Activated CD4-positive, alpha-beta T cell treated with anti-CD3 and anti-CD28 coated beads, Interleukin-2, Interleukin-6, amounts not matched to agents 100 ng/mL and 50 ng/mL, durations not matched to agents 16 hours and 8 hours (primary cell): ENCODE data around the gene TEX48.

Experiments
- DNase-seq: peaks from one replicate; pipeline ENCODE4 v3.0.0-alpha.2; 2020

Gene TEX48

DNA sequence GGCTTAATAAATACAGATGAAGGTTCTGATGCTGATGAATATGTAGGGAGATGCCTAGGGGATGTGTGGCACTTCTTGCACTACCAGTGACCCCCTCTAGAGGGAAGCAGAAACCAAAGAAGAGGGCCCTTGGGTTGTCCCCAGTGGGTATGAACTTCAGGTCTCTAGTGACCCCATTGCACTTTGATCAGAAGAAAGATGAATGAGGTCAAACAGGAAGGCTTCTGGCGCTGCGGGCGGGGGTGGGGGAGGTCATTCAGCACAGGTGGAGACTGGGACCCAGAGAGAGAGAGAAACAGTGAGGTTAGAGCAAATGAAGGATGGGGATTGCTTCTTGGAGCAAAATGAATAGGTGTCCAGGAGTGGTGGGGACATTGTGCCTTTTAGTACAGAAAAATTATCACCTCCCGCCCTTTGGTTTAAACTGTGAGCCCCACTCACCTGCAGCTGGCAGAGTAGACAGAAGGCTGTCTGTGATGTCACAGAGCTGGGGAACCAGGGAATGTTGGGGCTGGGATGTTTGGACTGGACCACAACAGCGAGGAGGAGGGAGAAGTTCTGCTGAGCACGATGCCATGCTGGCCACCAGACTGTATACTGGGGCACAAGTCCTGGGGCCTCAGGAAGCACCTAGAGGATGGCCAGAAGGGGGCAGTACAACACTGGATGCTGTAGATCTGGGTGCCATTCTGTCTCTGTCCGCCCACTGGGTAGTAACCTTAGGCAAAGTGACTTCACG is at the start of gene TEX48:
TEX48 (minus strand) TSS at position 599 of the 739 bp plus-strand sequence. CDS start 10,469 bp downstream, outside the sequence.
- peak; percentile 89 for DNase-seq

GRCh38 chr9:114731701-114732100 is 49.7 kb upstream of the TEX48 start:
- DNase-seq: no peak

DNA sequence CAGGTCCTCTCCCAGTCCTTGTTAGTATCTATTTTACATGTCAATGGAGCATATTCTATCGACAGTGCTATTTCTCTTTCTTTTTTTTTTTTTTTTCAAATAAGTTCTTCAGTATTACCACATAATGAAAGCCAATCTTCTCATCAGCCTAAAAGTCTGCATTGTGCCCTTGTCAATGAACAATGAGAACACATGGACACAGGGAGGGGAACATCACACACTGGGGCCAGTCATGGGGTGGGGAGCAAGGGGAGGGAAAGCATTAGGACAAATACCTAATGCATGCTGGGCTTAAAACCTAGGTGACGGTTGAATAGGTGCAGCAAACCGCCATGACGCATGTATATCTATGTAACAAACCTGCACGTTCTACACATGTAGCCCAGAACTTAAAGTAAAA is 47.7 kb upstream of the TEX48 start:
- DNase-seq: no peak

DNA sequence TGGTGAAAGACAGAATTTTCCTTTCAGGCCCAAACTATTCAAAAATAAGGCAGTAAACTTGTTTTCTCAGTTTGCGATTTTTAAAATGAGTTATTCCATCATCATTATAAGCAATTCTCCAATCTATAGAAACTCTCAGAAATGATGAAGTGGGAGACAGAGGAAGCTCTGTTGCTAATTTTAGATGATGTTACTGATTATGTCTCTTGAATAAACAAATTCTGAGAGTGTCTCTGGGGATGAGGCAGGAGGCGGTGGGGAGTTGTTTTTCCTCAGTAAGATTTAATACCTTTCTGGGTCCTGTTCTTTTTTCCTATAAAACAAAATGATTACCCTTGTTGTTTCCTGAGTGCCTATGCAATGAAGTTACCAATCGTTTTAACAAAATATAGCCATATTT is 43.9 kb upstream of the TEX48 start:
- DNase-seq: no peak

- no peak for DNase-seq
Observed at GRCh38 chr9:114724744-114725143, 42.8 kb upstream of the TEX48 start.

GRCh38 chr9:114723931-114724330 is 41.9 kb upstream of the TEX48 start:
- no peak for DNase-seq

- DNase-seq: no peak
Observed at GRCh38 chr9:114722937-114723620, 41.1 kb upstream of the TEX48 start.

DNA sequence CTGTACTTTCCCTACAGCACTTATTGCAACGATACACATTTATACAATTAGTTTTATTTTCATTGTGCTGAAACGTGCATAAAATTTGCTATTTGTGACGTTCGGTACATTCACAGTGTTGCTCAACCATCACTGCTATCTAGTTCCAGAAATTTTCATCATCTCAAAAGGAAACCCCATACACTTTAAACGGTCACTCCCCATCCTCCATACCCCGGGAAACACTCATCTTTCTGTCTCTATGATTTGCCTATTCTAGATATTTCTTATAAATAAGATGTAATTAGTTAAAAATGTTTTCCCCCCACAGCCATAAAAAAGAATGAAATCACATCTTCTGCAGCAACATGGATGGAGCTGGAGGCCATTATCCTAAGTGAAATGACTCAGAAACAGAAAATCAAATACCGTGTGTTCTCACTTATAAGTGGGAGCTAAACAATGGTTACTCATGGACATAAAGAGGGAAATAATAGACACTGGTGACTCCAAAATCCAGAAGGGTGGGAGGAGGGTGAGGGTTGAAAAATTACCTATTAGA is 40.2 kb upstream of the TEX48 start:
- no peak for DNase-seq

- DNase-seq: no peak
Observed at GRCh38 chr9:114721491-114722079, 39.6 kb upstream of the TEX48 start.

GRCh38 chr9:114720086-114720676 is 38.2 kb upstream of the TEX48 start:
- DNase-seq: no peak

GRCh38 chr9:114719290-114719689 is 37.3 kb upstream of the TEX48 start:
- no peak for DNase-seq

DNA sequence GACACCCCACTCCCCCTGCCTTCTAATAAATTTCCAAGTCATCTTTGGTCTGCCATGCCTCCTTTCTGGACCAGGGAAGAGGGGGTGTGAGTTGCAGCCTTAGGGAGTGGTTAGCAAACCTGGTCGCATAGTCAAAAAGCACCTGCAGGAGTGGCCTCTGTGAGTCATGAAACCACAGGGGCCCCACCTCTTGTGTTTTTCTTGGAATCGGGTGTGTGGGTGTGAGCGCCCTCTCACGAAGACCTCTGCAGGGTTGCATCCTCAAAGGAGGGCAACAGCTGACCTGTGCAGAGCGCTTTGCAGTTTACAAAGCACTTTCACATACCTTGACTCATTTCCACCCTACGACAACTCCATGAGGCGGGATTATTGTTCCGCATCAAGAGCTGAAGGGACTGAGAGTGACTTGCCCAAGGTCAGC is 36.8 kb upstream of the TEX48 start:
- DNase-seq: peak; percentile 98

- DNase-seq: no peak
Observed at GRCh38 chr9:114717908-114718486, 36.0 kb upstream of the TEX48 start.

DNA sequence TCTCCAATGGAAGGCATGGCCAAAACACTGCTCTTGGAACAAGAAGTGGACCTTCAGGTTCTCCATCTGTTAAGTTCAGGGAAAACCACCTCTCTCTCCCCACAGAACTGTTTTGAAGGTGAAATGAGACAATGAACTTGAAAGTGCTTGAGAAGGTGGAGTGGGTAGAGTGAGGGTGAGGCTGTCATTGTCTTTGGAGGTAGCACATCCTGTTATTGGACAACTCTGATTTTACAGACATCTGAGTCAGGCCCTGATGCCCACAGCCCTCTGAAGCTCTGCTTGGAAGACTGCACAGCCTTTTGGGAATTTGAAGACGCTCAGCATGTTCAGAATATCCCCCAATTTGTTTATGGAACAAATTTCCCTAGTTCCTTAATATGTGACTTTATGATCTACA is 27.6 kb upstream of the TEX48 start:
- DNase-seq: peak; percentile 21

- DNase-seq: peak; percentile 27
Observed at GRCh38 chr9:114706711-114707110, 24.7 kb upstream of the TEX48 start.

- no peak for DNase-seq
Observed at GRCh38 chr9:114701988-114702387, 20.0 kb upstream of the TEX48 start.

DNA sequence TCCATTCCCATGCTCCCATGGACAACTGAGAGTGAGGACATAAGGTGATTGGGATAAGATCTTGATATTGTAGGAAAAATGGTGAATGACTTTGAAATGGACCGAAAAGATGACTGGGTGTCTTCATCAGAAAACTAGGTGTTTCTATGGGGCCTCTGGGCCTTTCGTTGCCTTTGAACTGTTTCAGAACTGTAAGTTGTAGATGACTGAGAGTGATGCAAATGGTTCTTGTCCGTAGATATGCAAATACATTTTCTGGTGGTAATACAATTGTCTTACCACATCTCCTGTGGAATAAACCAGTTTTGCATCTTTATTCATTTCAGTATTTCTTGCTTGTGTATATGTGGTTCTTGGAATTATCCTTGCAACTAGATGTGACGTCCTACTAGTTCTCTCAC is 16.0 kb upstream of the TEX48 start:
- DNase-seq: peak; percentile 76

- peak; percentile 92 for DNase-seq
Observed at GRCh38 chr9:114696814-114697544, 15.0 kb upstream of the TEX48 start.

DNA sequence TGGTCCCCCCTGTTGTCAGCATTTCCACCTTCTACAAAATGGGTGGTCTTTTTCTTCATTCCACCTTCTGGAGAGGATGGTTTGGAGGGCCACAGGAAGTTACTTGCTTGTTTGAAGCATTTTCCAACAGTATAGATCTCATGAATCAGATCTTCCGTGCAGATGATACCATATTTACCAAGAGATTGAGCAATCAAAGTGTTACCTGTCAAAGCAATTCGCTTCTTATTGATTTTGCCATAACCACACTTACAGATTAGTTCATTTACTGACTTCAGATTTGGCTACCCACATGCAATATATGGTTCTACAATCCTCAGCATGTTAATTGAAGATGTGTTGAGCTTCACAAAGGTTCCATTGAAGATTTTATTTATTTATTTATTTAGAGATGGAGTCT is 14.0 kb upstream of the TEX48 start:
- DNase-seq: peak; percentile 48

DNA sequence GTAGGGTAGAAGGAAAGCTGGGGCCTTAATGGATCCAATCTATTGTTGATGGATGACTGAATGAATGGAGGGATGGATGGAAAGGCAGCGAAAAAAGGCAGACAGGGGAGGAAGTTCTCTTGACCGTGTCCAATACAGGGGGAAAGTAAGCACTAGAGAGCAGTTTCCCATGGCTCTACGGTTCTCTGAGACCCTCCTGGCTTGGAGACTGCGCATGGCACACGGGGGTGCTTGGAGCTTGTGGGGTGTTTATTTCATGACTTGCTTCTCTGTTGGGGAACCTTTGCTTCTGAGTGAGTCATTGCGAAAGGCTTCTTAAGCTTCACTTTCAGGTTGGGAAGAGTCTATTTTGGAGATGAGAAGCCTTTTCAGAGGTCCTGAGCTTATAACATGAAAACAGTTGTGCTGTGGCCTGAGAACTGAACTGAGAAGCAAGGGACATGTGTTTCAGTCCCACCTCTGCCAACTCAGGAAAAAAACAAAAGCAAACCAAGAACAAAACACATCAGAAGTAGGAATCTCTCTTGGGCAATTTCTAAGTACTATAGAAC is 12.8 kb upstream of the TEX48 start:
- DNase-seq: peak; percentile 79

GRCh38 chr9:114694146-114694545 is 12.2 kb upstream of the TEX48 start:
- no peak for DNase-seq
